Measurements from ENCODE around the gene TMEM18. TPM values are rescaled to one million over a fixed set of nuclear protein-coding genes. Genes with fewer than 3 reads are reported as not detected.

Gene TMEM18
- total RNA-seq, 1 donor from 2014 or later = 19.8 TPM

DNA sequence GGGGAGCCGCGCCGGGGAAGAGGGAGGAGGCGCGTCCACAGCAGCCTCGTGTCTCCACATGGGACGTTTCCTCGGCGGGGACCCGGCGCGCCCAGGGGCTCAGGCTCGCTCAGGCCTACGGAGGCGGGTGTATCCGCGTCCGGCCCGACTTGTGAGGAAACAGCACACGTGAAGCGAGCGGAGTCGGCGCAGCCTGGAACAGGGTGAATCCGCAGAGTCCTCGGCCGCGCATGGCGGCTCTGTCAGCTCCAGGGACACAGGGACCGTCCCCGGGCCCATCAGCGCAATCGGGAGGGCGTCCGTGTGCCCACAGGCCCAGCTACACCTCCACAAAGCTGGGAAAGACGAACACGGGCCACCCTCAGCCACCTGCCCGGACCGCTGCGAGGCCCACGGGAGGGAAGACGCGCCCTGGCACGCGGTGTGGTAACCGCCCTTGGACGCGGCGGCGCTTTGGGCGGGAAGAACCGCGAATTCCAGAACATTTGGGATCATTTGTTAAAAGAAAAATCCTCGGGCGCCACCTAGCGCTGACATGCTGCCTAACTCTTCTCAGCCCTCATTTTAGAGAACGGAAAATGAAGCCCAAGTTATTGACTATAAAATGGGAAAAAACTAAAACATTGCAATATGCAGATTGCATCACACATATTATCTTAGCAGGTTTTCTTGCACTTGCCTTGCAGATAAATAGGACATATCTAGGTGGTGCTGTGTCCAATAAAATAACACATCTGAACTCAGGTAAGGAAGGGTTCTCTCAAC lies 40.4 kb downstream of the TMEM18 start:
- no peak for DNase-seq (ENCODE audit: low spot score)

DNA sequence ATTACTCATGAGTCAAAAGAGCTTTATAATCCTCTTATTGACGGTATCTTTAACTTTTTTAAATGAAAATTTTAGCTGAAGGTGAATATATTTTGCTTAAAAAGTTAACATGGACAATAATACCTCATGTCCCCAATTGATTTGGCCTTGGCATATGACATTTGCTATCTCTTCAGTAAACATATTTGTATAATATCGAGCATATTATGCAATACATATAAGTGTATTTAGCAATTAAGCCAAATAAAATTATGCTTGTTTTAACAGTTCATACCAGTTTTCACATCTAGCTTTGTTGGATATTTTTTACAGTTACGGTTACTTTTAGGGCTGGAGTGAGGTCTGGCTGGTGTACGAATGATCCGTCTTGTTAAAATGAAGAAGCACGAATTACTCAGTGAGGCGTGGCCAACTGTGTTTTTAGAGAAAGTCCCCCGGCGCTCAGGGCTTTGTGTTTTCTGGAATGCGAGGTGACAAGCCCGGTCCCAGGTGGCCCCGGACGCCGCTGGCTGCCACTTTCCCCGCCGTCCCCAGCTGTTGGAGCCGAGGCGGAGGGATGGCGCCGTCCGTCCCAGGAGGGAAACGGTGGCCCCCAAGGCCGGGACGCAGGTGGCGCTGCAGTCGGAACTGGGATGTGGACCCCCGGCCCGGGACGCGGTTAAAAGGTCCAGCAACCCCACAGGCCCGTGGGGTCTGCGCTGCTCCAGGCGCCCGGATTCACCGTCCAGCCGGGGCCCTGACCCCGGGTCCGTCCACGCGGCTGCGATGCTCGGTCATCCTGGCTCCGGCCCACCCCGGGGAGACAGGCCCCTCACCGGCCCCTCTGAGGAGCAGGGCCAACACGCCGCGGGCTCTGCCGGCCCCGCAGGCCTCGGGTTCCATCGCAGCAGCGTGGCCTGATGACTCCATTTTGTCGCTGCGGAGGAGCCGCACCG lies 41.3 kb downstream of the TMEM18 start:
- DNase-seq (ENCODE audit: low spot score) = no peak

DNA sequence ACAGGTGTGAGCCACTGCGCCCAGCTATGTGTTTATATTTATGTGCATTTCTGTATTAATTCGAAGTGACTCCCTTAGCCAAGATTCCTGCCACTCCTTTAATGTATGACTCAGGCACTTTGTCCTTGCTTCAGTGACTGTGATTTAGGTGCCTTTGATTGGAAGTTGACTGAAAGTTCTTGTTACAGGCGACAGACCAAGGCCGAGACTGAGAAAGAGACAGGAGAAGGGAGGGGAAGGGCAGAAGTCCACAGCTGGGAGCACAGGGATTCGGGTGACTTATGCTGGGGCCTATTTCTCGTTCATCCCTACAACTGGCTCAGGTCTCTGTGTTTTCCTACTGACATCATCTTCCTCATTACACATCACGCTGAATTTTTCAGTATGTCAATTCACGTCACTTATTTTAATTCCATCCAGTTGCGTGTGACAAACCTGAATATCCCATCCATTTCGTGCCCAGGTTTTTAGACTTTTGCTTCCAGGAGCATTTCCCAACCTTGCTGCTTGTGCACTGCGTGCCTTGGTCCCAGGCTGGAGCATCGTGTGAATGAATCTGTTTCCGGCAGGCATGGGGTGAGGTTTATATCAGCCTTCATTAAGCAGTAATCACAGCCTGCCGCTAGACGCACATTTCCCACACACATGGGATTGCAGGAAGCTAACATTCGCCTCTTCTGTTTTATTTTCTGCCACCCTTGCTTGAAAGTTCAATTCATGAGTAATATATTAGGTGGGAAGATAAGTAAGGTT lies 42.4 kb downstream of the TMEM18 start:
- no peak for DNase-seq (ENCODE audit: low spot score)

DNA sequence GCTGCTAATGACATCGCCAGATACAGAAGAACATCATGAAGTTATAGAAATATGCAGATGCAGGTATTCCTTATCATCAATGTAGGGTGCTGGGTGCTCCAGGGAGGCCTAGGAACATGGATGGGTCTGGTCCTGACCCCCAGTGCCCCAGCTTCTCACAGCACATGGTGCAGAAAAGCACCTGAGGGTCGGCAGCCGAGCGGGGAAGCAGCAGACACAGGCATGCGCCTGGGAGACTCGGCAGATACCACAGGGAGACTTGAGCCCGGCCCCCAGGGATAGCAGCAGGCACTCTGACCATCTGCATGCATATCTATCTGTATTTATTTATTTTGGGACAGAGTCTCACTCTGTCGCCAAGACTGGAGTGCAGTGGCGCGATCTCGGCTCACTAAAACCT lies 43.2 kb downstream of the TMEM18 start:
- DNase-seq (ENCODE audit: low spot score) = no peak

DNA sequence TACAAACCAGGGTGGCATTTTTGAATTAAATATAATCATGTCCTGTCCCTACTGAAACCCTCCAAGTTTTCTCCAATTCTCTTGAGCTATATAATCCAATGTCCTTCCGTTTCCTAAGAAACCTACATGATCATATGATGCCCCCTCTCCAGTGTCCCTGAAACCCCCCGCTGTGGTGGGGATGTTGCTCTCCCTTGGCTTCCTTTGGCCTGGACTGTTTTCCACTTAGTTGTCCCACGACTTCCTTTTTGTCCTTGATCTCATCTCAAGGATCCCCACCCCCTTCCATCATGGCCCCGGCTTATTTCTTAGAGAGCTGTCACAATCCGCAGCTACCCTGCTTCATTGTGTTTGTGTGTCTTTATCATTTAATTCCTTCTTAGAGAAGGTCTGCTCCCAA lies 43.8 kb downstream of the TMEM18 start:
- DNase-seq (ENCODE audit: low spot score) = no peak

DNA sequence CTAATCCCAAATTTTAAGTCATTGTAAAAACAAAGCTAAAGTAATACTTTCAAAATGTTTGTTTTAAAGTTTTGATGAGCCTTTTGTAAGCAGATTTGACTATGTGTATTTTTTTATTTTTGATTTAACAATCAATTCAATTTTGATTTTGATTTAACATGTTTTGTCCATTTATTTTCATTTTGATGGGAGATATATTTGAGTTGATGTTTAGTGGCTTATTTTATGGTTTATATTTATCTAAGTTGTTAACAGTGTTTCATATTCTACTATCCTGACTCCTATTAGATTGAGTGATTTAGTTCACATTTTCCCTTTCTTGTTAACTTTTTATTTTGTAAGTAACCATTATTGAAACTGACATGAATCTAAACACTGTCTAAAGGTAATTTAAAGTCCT lies 44.7 kb downstream of the TMEM18 start:
- no peak for DNase-seq (ENCODE audit: low spot score)

DNA sequence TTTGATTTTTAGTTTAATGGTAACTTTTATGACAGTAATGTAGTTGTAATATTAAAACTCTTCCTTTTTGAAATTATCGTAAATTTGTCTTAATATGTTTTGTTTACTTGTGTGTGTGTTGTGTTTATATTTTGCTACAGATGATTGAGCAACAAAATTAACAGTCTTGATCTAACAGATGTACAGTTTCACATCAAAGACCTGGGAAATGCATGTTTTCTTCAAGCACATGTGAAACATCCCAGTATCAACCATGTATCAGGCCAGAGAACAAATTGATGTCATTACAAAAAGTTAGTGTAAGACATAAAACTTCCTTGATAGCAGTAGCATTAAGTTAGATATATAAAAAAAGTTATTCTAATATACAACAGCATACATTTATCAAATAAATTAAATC lies 45.5 kb downstream of the TMEM18 start:
- no peak for DNase-seq (ENCODE audit: low spot score)

DNA sequence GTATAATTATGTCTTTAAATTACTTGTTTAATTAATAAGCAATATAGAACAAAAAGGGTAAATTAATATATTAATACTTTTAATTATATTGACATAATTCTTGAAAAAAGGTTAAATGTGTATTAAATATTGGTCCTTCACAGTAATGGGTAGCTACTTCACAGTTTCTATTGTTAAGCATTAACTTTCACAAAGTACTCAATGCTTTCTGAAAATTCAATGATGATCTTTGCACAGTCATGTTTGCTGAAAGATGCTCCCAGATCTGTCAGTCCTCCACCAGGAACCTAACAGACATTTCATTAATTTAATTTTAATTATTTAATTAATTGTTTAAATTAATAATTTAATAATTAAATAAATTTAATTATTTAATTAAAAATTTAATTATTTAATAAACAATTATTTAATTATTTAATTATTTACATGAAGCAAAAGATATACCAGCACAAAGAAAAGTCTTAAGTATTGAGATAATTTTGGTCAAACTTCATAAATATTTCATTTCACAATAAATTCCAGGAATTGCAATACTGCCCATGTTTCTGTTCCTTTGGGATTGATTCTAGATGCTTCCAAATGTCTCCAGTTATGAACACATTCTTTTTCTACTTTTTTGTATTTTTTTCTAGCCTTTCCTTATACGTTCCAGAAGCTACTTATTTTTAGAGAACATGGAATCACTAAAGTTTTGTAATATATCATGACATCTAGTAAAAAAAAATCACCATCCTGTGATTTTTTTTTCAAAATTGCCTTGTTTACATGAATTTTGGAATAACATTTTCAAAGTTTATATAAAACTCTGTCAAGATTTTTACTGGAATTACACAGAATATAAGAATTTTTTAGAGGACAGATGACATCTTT lies 46.5 kb downstream of the TMEM18 start:
- DNase-seq (ENCODE audit: low spot score) = no peak

DNA sequence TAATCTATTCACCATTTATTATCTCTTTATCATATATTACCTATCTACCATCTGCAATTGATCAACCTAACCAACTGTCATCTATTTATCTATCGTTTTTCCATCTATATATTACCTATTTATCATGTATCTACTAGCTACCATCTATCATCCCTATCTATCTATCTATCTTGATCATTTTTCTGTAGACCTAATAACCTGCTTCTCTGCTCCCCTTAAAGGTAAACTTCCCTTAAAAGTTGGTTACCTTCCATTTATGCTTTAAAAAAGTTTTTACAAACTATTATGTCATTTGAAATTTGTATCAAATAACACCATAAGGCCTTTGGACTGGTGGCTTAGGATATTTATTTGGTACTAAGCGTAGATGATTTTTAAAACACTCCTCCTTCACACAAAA lies 47.2 kb downstream of the TMEM18 start:
- DNase-seq (ENCODE audit: low spot score) = no peak

DNA sequence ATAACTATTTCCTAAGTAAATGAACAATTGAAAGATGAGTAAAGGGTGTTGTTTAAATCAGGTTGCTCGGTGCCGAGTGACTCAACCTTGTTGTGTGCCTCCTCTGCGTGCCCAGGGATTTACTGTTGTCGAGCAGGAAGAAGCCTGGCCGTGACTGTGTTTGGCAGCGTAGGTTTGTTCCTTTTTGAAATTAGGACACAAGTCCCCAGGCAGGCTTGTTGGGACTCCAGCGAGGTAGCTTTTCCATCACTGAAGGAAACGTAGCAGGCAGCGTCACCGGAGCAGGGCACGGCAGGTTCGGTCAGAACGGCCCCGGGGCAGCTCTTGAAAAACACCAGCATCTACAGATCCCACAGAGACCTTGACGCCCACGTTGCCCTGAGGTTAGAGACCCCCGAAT lies 48.6 kb downstream of the TMEM18 start:
- no peak for DNase-seq (ENCODE audit: low spot score)

DNA sequence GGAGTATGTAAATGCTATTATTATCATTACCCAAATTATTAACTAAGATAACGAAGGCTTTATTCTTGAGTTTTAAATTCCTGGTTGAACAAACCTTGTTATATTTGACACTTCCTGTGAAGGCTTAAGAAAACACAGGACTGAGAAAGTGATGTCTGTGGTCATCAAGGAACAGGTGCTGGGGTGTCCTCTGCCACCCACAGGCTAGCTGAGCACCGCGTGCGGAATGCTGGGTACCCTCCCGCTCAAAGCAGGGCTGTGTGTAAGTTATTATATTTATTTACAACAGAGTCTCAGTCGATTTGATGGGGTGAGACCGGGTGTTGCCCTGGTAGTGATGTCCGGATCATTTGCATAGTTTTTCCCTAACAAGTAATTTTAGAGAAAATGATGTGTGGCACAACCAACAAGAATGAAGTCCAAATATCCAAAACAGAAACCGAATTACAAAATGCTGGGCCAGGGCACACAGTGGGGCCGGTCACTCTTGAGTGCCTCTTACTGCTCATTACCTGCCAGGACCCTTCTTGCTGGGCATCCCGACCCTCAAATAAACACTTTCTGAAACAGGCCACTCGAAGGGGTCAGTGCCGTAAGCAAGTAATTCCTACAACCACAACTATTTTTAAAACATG lies 49.2 kb downstream of the TMEM18 start:
- DNase-seq (ENCODE audit: low spot score) = no peak

DNA sequence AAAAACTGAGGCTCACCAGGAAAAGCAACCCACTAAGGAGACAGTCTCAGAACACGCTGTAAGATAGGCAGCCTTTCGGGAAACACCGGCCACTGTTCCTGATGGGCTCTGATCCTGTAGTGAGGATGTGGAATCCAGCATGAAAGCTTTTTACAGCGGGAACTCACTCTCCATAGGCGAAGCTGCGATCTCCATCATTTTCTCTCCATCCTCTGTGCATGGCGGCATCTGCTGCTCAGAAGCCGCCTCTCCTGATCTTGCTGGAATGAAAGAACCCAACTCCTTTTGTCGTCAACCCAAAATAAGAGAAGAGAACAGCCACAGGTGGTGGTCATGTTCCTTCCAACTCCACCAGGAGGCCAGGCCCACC lies 49.9 kb downstream of the TMEM18 start:
- no peak for DNase-seq (ENCODE audit: low spot score)

DNA sequence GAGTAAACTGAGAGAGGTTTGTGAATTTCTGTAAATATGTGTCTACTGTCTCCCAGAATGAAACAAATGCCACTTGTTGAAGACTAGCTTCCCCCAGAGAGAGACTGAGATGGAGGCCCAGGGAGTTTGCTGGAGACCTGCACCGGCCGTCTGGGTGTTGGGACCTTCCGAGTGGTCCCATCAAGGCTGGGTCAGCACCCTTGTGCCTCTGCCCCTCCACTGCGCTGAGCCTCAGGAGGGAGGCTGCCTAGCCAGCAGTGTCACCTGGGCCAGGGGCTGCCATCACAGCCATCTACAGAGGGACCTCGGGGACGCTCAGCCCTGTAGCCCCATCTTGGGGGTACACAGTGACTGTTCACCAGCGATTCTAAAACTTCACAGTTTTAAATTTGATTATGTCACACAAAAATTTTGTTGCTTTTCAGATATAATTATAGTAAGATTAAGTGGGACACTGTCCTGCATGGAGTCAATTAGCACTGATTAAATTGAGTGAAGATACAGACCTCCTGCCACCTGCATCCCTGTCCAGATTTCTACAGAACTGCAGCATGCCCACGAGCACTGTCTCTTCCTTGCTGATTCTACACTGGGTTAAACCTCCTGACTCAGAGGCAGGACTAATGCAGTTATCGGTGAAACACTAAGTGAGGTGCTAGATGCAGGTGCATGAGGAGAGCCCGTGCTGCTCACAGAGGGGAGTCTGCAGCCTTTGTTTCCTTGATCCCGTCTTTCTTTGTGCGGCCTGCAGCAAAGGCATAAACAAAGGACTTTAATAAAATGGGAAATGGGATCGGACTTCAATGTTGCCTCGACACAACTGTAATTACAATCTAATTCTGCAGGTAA lies 50.5 kb downstream of the TMEM18 start:
- no peak for DNase-seq (ENCODE audit: low spot score)

DNA sequence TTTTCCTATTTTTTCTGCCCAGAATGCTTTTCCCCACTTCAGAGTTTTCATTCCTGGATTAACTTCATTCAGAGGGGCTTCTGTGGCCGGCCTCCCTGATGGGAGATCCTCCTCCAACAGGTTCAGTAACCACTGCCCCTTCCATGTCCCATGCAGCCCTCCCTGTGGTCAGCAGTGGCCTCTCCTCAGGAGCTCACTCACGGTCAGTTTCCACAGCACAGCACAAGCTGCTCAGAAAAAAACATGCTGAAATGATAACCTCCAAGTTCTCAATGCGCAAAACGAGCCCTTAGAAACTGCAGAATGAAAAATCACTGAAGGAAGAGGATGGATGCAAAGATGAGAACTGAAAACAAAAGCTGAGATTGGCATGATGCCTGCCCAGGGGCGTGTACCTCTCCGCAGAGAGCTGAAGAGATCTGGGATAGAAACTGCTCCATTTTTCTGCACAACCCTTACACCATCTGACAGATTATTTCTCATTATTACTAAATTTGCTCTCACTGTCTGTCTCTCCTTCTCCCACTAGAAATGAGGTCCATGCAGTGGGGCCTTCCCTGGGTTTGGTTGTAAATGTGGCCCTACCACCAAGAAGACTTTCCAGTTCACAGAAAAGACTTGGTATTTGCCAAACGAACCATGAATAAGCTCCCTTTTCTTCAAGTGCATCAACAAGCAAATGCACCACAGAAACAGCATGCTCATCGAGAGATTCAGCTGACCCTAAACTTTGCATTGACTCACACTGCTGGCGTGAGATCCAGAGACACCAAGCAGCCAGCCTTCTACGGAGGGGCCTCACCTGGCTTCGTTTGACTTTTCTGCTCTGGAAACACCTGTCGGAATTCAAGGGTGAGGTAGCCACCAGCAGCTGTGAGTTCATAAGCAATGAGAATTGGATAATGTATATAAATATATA lies 51.5 kb downstream of the TMEM18 start:
- no peak for DNase-seq (ENCODE audit: low spot score)

DNA sequence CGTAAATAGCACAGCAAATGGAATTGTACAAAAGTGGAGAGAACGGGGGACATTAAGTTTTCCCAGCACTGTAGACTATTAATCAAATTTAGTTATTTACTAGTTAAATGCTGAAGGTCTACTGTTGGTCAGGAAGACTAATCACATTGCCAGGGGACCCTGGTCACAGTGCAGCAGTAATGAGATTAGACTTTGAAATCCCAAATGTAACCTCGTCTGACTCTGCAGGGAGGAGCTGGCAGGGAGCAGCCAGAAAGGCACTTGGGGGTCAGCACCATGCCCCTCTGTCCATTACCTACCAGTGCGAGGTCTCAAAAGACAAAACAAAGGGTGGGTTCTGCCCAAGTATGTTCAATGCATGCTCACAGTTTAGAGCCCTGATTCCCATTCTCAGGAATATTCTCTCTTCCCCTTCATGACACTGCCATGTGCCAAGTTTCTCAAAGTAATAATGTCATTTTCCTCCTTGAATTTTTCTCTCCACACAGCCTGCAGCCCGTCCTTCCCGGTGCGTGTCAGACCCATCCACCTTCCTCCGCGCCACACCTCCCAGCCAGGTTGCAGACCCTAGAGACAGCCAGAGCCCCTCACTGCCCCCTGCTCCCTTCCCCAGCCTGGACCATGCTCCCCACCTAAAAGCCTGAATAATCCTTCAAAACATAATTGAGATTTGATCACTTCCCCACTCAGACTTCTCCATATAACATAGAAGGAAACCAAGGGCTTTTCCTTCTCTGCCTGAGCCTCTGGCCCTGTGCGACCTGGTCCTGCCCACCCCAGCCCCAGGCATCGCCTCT lies 52.5 kb downstream of the TMEM18 start:
- no peak for DNase-seq (ENCODE audit: low spot score)

DNA sequence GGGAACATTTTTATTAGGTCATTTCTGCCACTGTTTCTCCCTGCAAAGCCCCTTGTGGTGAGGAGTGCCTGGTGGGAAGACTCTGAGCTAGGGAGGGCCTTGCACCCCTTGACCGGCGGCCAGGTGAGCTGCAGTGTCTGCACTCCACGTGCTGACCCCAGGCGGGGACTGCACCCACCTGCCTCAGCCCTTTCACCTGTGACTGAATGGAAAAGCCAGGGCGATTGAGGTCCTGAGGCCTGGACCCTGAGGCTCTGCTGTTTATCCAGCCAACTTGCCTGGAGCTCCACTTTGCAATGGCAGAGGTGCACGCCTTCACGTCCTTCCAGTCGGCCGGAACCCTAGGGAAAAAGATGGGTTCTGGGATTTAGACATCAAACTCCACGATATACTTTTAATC lies 53.1 kb downstream of the TMEM18 start:
- DNase-seq (ENCODE audit: low spot score) = no peak

DNA sequence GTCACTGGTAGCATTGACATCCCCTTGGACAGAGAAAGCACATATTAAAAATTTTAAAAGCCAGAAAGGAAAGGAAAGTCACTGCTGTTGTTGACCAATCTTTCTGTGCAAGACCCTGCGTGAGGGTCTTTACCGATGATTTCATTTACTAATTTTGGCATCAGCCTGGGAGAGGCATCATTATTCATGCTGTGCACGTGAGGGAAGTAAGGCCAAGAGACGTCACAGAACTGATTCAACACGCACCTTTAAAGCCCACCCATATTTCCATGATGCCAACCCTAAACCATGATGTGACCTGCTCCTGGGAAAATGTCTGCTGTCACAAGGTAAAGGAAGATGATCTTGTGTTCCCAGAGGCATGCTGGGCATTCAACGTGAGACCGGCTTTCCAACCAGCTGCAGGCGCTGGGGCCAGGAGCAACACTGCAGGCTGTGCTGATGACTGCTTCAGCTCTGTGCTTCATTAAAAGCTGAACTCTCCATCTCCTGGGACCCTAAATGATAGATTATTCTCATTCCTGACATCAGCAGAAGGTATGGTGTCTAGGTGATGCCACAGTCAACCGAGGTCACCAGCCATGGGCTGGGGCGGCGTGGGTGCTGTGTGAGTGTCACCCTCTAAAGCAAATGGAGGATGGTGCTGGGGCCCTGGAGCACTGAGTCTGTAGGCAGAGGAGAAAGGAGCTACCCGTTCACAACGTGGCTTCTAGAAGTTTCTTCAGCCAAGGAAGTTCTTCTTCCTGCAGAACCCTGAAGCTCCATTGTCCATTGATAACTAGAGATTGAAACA lies 53.9 kb downstream of the TMEM18 start:
- DNase-seq (ENCODE audit: low spot score) = no peak

Data from mesenteric fat pad (tissue), 1 donor.